Erythroblast (primary cell): ENCODE measurements around the gene IFT81.

Experiments used
- GATA1 ChIP-seq: IDR thresholded peaks from 2 replicates; pipeline ENCODE4 v1.6.1; 2011; ENCODE audit warnings: low read depth, mild to moderate bottlenecking, control low read depth, low read length, moderate library complexity
- POLR2A ChIP-seq: IDR thresholded peaks from 2 replicates; pipeline ENCODE4 v1.6.1; 2011; ENCODE audit warnings: mild to moderate bottlenecking, low read length

DNA sequence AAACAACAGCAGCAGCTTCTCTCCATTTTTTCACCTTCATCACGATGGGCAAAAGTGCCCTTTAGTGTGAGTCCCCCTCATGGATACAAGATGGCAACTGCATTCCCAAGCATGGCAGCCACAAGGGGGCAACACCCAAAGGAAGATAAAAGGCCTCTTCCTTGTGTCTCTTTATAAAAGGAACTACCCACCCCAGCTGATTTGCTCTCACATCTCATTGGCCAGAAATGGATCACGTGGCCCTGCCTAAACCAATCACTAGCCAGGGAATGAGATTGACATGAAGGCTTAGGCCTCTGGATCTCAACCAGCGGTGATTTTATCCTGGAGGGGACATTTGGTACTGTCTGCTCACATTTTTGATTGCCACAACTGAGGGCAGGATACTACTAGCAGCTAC lies 21.9 kb upstream of the IFT81 start:
- TF ChIP-seq POLR2A (no peak), GATA1 (no peak)
